WI38 (cell line): ENCODE results near the gene PLEKHA5.

Source experiments
- H3K4me3 ChIP-seq: 2 replicates; pipeline ENCODE4 v1.5.1; 2011; ENCODE audit warnings: low read depth, mild to moderate bottlenecking, control low read depth, low read length
- TF ChIP-seq, protein P1 (sequence below): IDR thresholded peaks from 2 replicates; pipeline ENCODE4 v1.5.1; 2012; ENCODE audit warnings: low read depth, mild to moderate bottlenecking, control low read depth, low read length

Gene PLEKHA5

DNA sequence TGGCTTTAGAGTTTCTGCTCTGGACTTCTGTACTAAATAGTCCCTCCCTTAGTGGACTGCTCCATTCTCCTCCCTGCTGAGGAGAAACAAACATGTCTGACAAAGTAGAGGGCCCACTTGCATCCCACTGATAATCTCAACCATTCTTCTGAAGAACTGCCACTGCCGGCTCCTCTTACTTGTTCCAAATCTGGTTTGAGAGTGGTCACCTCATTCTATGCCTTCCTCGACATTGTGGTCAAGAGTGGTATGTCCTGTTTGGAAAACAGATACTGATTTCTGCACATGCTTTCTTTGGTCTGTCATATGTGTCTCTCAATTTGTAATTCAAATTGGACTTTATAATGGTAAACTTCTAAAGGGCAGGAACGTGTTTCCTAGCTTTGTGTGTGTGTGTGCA, 36.3 kb upstream of the PLEKHA5 start:
- H3K4me3 ChIP-seq, result no peak overlapping the region
- TF ChIP-seq, protein P1, sequence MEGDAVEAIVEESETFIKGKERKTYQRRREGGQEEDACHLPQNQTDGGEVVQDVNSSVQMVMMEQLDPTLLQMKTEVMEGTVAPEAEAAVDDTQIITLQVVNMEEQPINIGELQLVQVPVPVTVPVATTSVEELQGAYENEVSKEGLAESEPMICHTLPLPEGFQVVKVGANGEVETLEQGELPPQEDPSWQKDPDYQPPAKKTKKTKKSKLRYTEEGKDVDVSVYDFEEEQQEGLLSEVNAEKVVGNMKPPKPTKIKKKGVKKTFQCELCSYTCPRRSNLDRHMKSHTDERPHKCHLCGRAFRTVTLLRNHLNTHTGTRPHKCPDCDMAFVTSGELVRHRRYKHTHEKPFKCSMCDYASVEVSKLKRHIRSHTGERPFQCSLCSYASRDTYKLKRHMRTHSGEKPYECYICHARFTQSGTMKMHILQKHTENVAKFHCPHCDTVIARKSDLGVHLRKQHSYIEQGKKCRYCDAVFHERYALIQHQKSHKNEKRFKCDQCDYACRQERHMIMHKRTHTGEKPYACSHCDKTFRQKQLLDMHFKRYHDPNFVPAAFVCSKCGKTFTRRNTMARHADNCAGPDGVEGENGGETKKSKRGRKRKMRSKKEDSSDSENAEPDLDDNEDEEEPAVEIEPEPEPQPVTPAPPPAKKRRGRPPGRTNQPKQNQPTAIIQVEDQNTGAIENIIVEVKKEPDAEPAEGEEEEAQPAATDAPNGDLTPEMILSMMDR, result no peak

- TF ChIP-seq, protein P1, result no peak
These were observed 34.2 kb upstream of the PLEKHA5 start for GRCh38 chr12:19095331-19095730.

DNA sequence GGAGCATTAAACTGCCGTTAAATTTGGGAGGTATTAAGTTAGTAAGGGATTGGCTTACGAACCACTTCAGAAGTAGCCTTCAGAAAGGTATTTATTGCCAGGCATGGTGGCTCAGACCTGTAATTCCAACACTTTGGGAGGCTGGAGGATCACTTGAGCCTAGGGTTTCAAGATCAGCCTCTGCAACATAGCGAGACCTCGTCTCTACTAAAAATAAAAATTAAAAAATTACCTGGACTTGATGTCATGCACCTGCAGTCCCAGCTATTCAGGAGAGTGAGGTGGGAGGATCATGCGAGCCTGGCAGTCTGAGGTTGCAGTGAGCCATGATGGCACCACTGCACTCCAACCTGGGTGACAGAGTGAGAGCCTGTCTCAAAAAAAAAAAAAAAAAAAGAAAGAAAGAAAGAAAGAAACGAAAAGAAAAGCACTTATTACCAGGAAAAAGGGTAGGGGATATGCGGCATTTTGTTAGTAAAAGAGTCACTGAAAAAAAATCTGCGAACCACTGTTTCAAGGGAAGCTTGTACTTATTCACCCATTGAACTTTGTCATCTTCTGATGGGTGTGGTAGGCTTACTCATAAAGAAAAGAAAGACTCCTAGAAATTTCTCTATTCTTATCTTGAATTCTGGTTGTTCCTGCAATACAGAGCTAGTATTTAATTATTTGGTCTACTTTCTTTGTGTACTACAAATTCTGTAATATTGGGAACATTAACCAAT, 33.6 kb upstream of the PLEKHA5 start:
- no peak overlapping the region for H3K4me3 ChIP-seq
- TF ChIP-seq, protein P1, result no peak

More at GRCh38 chr12:19095331-19095730, 34.2 kb upstream of the PLEKHA5 start:
- no peak overlapping the region for H3K4me3 ChIP-seq

GRCh38 chr12:19105463-19105862, 24.1 kb upstream of the PLEKHA5 start:
- TF ChIP-seq, protein P1, result no peak

GRCh38 chr12:19107750-19108149, 21.8 kb upstream of the PLEKHA5 start:
- TF ChIP-seq, protein P1, result no peak

More at GRCh38 chr12:19105463-19105862, 24.1 kb upstream of the PLEKHA5 start:
- no peak overlapping the region for H3K4me3 ChIP-seq

GRCh38 chr12:19110221-19110940, 19.2 kb upstream of the PLEKHA5 start:
- no peak overlapping the region for H3K4me3 ChIP-seq
- TF ChIP-seq, protein P1, result no peak

More at GRCh38 chr12:19107750-19108149, 21.8 kb upstream of the PLEKHA5 start:
- no peak overlapping the region for H3K4me3 ChIP-seq

- no peak overlapping the region for H3K4me3 ChIP-seq
- TF ChIP-seq, protein P1, result no peak
These were observed 16.1 kb upstream of the PLEKHA5 start for GRCh38 chr12:19113464-19113863.
